Ishikawa (cell line): ENCODE results near the gene MRPL42.

Experiments
- EGR1 ChIP-seq: IDR thresholded peaks from 2 replicates; pipeline ENCODE4 v1.6.1; 2012
- TCF12 ChIP-seq: IDR thresholded peaks from 2 replicates; pipeline ENCODE4 v1.6.1; 2012; ENCODE audit warnings: low read depth

DNA sequence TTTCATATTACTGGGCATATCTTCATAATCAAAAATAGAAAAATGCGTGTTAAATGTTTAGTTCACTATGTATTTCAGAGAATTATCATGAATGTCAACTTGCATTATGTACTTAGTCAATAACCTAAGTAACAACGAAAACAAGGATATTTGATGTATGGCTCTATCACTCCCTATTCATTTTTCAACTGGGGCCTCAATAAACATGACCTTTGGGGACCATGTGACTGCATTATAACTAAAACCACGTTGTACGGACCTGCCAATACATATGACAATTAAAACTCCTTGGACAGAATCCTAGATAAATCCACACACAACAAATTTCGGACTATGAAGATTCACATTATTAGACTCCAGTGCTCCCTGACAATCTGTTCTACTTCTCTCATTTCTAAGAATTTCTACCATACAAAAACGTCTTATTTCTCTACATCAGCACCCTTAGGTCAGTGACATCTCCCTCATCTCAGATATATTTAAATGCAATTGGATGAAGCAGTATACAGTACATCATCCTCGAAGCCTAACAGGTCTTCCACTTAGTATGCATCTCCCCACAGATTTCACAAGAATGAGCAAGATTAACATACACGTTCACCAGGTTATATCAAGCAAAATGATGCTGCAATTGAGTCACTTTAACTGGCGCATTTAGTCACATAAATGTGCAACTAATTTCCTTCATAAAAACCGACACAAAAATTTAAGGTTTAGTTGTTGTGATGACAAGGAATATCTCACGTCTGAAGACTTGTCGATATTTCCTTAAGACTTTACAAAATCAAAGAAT, 27.1 kb upstream of the MRPL42 start:
- TF ChIP-seq TCF12 (no peak), EGR1 (no peak)
